HepG2 (cell line): Measurements from ENCODE around the gene GPS1. TPM values are rescaled to one million over a fixed set of nuclear protein-coding genes. Genes with fewer than 3 reads are reported as not detected.

Source experiments
- CHD2 ChIP-seq: IDR thresholded peaks from 2 replicates; pipeline ENCODE4 v1.6.1; 2011; ENCODE audit warnings: low read depth, low read length, improper control_type of control experiment
- DNMT1 ChIP-seq: sonication (generic); formaldehyde crosslinking; IDR thresholded peaks from 2 replicates; pipeline ENCODE4 v1.5.1; 2020; ENCODE audit warnings: mild to moderate bottlenecking, missing genetic modification reagents
- E2F1 ChIP-seq: sonication (generic); formaldehyde crosslinking; IDR thresholded peaks from 2 replicates; pipeline ENCODE4 v1.5.0; 2020; ENCODE audit warnings: missing genetic modification reagents
- EP300 ChIP-seq, 3 experiments: sonication (generic) in 1 of 3; formaldehyde crosslinking in 1 of 3; IDR thresholded peaks; 2 replicates each; pipeline versions ENCODE4 v1.5.1 to v1.6.1; 2011 to 2020; ENCODE audit warnings: low read depth in 2 of 3, low read length in 2 of 3, borderline replicate concordance in 1 of 3, improper control_type of control experiment in 1 of 3, mild to moderate bottlenecking in 1 of 3, missing genetic modification reagents in 1 of 3, moderate library complexity in 1 of 3
- KDM1A ChIP-seq: IDR thresholded peaks from 2 replicates; pipeline ENCODE4 v1.6.1; 2016; ENCODE audit warnings: missing compliant biosample characterization
- RXRA ChIP-seq: sonication (generic); formaldehyde crosslinking; IDR thresholded peaks from 2 replicates; pipeline ENCODE4 v1.5.1; 2020; ENCODE audit warnings: missing genetic modification reagents
- TMF1 ChIP-seq: sonication (generic); formaldehyde crosslinking; IDR thresholded peaks from 2 replicates; pipeline ENCODE4 v1.8.1; 2022; ENCODE audit warnings: low read depth, missing genetic modification reagents
- ZBTB33 ChIP-seq: sonication (generic); formaldehyde crosslinking; IDR thresholded peaks from 2 replicates; pipeline ENCODE4 v1.4.0; 2020; ENCODE audit warnings: missing genetic modification reagents
- ZNF234 ChIP-seq: sonication (generic); formaldehyde crosslinking; conservative IDR thresholded peaks from 2 replicates; pipeline ENCODE4 v1.5.1; 2020; ENCODE audit warnings: mild to moderate bottlenecking, missing genetic modification reagents
- ZNF547 ChIP-seq: sonication (generic); formaldehyde crosslinking; IDR thresholded peaks from 2 replicates; pipeline ENCODE4 v1.5.1; 2020; ENCODE audit warnings: mild to moderate bottlenecking, missing genetic modification reagents
- polyA plus RNA-seq, 8 experiments: library from polyadenylated mRNA; depleted of rRNA in 3 of 8; stranded (reverse) in 7 of 8; unstranded in 1 of 8; fragments of >200 nt; fragmentation: Illumina TruSeq in 4 of 8; extraction: Trizol in 4 of 8; gene quantifications; 2 replicates each; pipeline versions ENCODE4 v1.2.1 to v1.2.3, GENCODE V29; 2011 to 2016; ENCODE audit warnings: low read depth in 4 of 8, missing spikeins in 1 of 8, mixed read lengths in 1 of 8; ENCODE audit not compliant: insufficient read depth in 1 of 8
- total RNA-seq, 5 experiments: library from RNA; depleted of rRNA; stranded (reverse); fragments of >200 nt; fragmentation: Illumina TruSeq; extraction: Trizol; gene quantifications; 2 replicates each; pipeline ENCODE4 v1.2.3, GENCODE V29; 2016; ENCODE audit warnings: low read depth in 1 of 5
- TF ChIP-seq, protein P1 (sequence below): sonication (generic); formaldehyde crosslinking; conservative IDR thresholded peaks from 2 replicates; pipeline ENCODE4 v1.4.0; 2020; ENCODE audit warnings: missing genetic modification reagents
- TF ChIP-seq, protein P2 (sequence below), 2 experiments: fragments of 450-650 bp in 1 of 2; sonication (generic) in 1 of 2; formaldehyde crosslinking in 1 of 2; IDR thresholded peaks; 2 replicates each; pipeline versions ENCODE4 v1.6.1 to v1.8.0; 2016 to 2022; ENCODE audit warnings: antibody characterized with exemption in 1 of 2, mild to moderate bottlenecking in 1 of 2, missing genetic modification reagents in 1 of 2

The GPS1 gene
- total and polyA plus RNA-seq, 2 of the 13 experiments (the other 11 are each of a cell fraction or from before 2014, with no cell fraction given): 124 to 128 TPM

DNA sequence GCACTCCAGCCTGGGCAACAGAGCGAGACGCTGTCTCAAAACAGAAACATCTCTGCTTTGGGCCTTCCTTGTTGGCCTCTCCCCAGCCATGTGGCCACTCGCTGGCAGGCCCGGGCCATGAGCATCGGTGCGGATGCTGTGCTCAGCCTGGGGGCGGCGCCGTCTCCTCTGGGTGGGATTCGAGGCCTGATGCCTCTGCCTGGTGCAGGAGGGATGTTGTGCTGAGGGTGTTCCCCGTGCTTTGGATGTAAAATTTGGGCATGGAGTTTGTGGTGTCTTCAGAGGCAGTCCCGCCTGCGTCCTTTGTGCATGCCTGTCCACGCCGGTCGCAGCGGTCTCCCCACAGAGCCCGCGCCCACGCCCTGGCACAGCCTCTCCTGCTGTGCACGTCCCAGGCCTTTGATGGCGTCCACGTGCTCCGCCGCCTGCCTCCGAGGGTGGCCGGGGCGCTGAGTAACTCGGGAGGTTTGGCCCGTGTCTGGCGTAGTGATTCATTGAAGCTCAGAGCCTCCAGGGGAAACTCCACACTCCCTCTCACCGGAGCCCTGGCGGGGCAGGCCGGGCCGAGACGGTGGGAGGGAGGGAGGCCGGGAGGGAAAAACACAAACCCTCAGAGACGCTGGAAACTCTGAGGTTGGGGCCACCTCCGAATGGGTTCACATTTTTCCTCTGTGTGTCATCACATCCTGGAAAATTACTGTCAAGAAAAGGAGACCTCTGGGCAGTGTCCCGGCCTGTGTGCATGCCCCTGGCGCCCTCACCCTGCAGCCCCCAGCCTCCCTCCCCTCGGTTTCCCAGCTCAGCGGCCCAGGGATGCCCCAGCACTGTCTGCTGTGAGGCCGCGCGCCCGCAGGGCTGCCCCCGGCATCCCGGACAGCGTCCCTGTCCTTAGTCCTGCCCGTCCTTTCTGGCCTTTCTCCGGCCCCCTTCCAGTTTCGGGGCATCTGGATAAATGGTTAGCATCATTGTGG lies 48.0 kb upstream of the GPS1 start (continued):
- TF ChIP-seq E2F1 (no peak), RXRA (peak; percentile 88), DNMT1 (no peak), CHD2 (0 out of 2 replicates have a peak, but pooled peaks have one; percentile 18), EP300 (IDR thresholded peaks at IDR 0.05; ENCODE audit: low read depth in 2 of 2, low read length in 2 of 2) (peak in 1 of 2 experiments; percentile 85; a peak in 2 of 4 replicates), EP300 (CRISPR knock-in tag; IDR thresholded peaks at IDR 0.05; ENCODE audit: borderline replicate concordance) (peak; percentile 82), ZNF547 (CRISPR knock-in tag) (peak; percentile 93), KDM1A (CRISPR knock-in tag) (0 out of 2 replicates have a peak, but pooled peaks have one; percentile 16), ZNF234 (no peak), TMF1 (CRISPR knock-in tag) (0 out of 2 replicates have a peak, but pooled peaks have one; percentile 39), ZBTB33 (CRISPR knock-in tag) (peak; percentile 97)
- TF ChIP-seq, protein P1, sequence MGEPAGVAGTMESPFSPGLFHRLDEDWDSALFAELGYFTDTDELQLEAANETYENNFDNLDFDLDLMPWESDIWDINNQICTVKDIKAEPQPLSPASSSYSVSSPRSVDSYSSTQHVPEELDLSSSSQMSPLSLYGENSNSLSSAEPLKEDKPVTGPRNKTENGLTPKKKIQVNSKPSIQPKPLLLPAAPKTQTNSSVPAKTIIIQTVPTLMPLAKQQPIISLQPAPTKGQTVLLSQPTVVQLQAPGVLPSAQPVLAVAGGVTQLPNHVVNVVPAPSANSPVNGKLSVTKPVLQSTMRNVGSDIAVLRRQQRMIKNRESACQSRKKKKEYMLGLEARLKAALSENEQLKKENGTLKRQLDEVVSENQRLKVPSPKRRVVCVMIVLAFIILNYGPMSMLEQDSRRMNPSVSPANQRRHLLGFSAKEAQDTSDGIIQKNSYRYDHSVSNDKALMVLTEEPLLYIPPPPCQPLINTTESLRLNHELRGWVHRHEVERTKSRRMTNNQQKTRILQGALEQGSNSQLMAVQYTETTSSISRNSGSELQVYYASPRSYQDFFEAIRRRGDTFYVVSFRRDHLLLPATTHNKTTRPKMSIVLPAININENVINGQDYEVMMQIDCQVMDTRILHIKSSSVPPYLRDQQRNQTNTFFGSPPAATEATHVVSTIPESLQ (CRISPR knock-in tag): no peak
- TF ChIP-seq, protein P2, sequence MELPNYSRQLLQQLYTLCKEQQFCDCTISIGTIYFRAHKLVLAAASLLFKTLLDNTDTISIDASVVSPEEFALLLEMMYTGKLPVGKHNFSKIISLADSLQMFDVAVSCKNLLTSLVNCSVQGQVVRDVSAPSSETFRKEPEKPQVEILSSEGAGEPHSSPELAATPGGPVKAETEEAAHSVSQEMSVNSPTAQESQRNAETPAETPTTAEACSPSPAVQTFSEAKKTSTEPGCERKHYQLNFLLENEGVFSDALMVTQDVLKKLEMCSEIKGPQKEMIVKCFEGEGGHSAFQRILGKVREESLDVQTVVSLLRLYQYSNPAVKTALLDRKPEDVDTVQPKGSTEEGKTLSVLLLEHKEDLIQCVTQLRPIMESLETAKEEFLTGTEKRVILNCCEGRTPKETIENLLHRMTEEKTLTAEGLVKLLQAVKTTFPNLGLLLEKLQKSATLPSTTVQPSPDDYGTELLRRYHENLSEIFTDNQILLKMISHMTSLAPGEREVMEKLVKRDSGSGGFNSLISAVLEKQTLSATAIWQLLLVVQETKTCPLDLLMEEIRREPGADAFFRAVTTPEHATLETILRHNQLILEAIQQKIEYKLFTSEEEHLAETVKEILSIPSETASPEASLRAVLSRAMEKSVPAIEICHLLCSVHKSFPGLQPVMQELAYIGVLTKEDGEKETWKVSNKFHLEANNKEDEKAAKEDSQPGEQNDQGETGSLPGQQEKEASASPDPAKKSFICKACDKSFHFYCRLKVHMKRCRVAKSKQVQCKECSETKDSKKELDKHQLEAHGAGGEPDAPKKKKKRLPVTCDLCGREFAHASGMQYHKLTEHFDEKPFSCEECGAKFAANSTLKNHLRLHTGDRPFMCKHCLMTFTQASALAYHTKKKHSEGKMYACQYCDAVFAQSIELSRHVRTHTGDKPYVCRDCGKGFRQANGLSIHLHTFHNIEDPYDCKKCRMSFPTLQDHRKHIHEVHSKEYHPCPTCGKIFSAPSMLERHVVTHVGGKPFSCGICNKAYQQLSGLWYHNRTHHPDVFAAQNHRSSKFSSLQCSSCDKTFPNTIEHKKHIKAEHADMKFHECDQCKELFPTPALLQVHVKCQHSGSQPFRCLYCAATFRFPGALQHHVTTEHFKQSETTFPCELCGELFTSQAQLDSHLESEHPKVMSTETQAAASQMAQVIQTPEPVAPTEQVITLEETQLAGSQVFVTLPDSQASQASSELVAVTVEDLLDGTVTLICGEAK (IDR thresholded peaks at IDR 0.05): no peak
- TF ChIP-seq, protein P2 (CRISPR knock-in tag; IDR thresholded peaks at IDR 0.05): peak; percentile 88
